Gastroesophageal sphincter (tissue), 3 donors: ENCODE data around the gene PTPRN2.

ENCODE experiments used
- EP300 ChIP-seq: sonication (generic); formaldehyde crosslinking; IDR thresholded peaks from one replicate; pipeline ENCODE4 v1.6.1; 2017; ENCODE audit warnings: antibody characterized with exemption, mild to moderate bottlenecking
- TF ChIP-seq, protein P1 (sequence below), 4 experiments: fragments of 200-600 bp in 2 of 4; fragments of 450-650 bp in 2 of 4; sonication (generic) in 1 of 4; IDR thresholded peaks; one replicate each; pipeline ENCODE4 v1.5.1; 2017 to 2019; ENCODE audit warnings: antibody characterized with exemption in 4 of 4, mild to moderate bottlenecking in 2 of 4, moderate library complexity in 2 of 4

DNA sequence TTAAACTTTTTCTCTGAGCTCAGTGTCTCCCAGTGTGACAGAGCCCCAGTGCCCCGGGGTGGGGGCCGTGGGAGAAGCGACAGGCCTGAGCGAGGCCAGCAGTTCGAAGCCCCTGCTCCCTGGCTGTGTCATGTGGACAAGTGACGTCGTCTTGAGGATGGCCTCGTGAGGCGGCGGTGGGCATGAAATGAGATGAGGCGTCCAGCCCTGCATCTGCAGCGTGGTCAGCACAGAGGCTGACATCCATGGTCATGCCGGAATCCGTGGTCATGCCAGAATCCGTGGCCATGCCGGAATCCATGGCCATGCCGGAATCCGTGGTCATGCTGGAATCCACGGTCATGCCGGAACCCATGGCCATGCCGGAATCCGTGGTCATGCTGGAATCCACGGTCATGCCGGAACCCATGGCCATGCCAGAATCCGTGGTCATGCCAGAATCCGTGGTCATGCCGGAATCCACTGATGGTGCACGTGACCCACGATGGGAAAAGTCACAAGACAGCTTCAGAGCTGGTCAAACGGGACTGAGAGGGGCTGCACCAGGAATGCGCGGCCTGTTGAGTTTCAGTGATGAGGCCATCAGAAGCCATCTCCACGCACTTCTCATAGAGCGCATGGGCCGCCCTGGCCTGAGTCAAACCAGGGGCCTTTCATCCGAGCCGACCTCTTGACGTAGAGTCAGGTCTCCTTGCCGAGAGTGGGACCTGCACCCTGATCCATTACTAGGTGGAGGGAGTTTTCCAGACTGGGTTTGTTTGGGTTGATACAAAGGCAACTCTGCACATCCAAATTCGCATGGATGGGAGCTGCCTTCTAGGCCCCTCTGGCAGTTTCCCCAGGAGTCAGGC is 342.5 kb downstream of the PTPRN2 start:
- TF ChIP-seq, protein P1, sequence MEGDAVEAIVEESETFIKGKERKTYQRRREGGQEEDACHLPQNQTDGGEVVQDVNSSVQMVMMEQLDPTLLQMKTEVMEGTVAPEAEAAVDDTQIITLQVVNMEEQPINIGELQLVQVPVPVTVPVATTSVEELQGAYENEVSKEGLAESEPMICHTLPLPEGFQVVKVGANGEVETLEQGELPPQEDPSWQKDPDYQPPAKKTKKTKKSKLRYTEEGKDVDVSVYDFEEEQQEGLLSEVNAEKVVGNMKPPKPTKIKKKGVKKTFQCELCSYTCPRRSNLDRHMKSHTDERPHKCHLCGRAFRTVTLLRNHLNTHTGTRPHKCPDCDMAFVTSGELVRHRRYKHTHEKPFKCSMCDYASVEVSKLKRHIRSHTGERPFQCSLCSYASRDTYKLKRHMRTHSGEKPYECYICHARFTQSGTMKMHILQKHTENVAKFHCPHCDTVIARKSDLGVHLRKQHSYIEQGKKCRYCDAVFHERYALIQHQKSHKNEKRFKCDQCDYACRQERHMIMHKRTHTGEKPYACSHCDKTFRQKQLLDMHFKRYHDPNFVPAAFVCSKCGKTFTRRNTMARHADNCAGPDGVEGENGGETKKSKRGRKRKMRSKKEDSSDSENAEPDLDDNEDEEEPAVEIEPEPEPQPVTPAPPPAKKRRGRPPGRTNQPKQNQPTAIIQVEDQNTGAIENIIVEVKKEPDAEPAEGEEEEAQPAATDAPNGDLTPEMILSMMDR (IDR thresholded peaks at IDR 0.05): no peak
- TF ChIP-seq EP300: no peak
